Right lobe of liver (tissue), 6 donors: Measurements from ENCODE around the gene CYP4A22. TPM values are rescaled to one million over a fixed set of nuclear protein-coding genes. Genes with fewer than 3 reads are reported as not detected.

Experiments used
- ATAC-seq, 4 donors: fragments of 200-7000 bp; cut with Tn5 transposase; one replicate each; pipeline ENCODE4 v1.9.1; 2020; ENCODE audit warnings: mild to moderate bottlenecking in 4 of 4, moderate library complexity in 4 of 4
- DNase-seq, 3 donors: peaks; one replicate each; pipeline ENCODE4 v3.0.0-alpha.2; 2020
- H3K27ac ChIP-seq, 3 donors: fragments of 200-600 bp; one replicate each; pipeline ENCODE4 v1.8.0; 2022
- H3K27me3 ChIP-seq, 2 donors: fragments of 200-600 bp; one replicate each; pipeline ENCODE4 v1.8.0; 2022
- H3K36me3 ChIP-seq, 4 donors: fragments of 200-600 bp; sonication (generic) in 1 of 4; one replicate each; pipeline versions ENCODE4 v1.5.1 to v1.8.0; 2017 to 2022; ENCODE audit warnings: control low read depth in 1 of 4
- H3K4me1 ChIP-seq, 4 donors: fragments of 200-600 bp; sonication (generic) in 1 of 4; one replicate each; pipeline versions ENCODE4 v1.5.1 to v1.8.0; 2017 to 2022; ENCODE audit warnings: control low read depth in 1 of 4
- H3K4me3 ChIP-seq, 3 donors: fragments of 200-600 bp; one replicate each; pipeline ENCODE4 v1.8.0; 2022
- H3K9me3 ChIP-seq, 4 donors: fragments of 200-600 bp; sonication (generic) in 1 of 4; one replicate each; pipeline versions ENCODE4 v1.5.1 to v1.8.0; 2017 to 2022; ENCODE audit warnings: control low read depth in 1 of 4
- POLR2A ChIP-seq: fragments of 450-650 bp; IDR thresholded peaks from one replicate; pipeline ENCODE4 v1.6.1; 2017; ENCODE audit warnings: antibody characterized with exemption, mild to moderate bottlenecking
- WGBS: methylation state at CpG from one replicate; pipeline ENCODE4 v1.1.6; 2018; ENCODE audit warnings: low coverage, low lambda C conversion rate; ENCODE audit not compliant: insufficient coverage; ENCODE audit errors: missing lambda C conversion rate; 5-methylcytosine and 5-hydroxymethylcytosine counted together
- intact Hi-C, 2 donors: fragments of 100-400 bp; cut with DNase I; formaldehyde crosslinking; loops; one replicate each; pipeline versions ENCODE4 v1.11.2 to v1.14.1; 2022
- total RNA-seq, 6 experiments: library from RNA; depleted of rRNA in 2 of 6; stranded (reverse); fragments of >200 nt in 2 of 6; fragmentation: NEBNext Ultra II Directional in 3 of 6; extraction: Animal tissue kit (Norgen Biotek cat#: 25700) in 3 of 6; gene quantifications; one replicate each; pipeline versions ENCODE4 v1.1.0 to v1.2.4, GENCODE V29; 2016 to 2023
- TF ChIP-seq, protein P1 (sequence below), 4 donors: fragments of 200-600 bp in 3 of 4; fragments of 450-650 bp in 1 of 4; IDR thresholded peaks; one replicate each; pipeline versions ENCODE4 v1.5.1 to v1.8.0; 2016 to 2022; ENCODE audit warnings: antibody characterized with exemption in 4 of 4, mild to moderate bottlenecking in 2 of 4
- donor health status: DM: no; HTN: yes; CAD: no.
- donor health status: DM: no; HTN: no; CAD: no.
- donor health status: DM: no; HTN: no; CAD: no.
- donor health status: DM: no; HTN: yes; CAD: no.
- donor health status: DM: no; HTN: yes; CAD: no.

The CYP4A22 gene
- total RNA-seq, 6 experiments from 2014 or later: 17.2 to 159 (median 48.9) TPM

DNA sequence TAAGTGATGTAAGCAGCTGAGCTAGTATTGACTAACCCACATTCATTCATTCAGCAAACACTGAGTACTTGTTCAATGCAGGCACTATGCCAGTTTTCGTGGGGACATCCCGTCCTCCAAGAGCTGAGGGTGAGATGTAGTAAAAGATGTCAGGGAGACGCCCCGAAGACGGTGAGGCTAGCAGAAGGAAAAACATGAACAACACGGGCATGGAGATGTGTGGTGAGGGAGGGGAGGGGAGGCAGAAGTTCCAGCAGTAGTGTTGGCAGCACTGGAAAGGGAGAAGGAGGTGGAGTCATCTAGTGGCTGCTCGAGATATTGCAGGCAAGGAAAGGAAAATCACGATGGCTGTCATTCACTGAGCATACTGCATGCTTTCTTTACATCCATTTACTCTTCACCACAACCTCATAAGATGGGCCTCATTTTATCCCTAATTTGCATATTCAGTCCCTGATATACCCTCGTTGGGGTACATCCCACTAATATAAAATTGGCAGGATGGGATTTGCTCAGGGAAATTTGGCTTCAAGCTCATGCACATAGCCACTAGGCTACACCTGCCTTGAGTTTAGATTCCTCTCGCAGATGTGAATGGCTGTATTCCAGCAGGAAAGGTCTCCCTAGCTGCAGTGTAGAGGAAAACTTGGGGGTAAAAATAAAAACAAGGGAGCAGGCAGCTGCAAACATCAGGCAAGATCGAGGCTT is 38.1 kb downstream of the CYP4A22 start:
- DNase-seq (no peak), ATAC-seq (peak; percentile 78 to 86 (median 80))
- intact Hi-C loops: no loop called here
- no peak overlapping the region for H3K27ac ChIP-seq
- H3K27me3 ChIP-seq: no peaks in the 10 kb centered on the region
- no peak for TF ChIP-seq POLR2A
- TF ChIP-seq, protein P1, sequence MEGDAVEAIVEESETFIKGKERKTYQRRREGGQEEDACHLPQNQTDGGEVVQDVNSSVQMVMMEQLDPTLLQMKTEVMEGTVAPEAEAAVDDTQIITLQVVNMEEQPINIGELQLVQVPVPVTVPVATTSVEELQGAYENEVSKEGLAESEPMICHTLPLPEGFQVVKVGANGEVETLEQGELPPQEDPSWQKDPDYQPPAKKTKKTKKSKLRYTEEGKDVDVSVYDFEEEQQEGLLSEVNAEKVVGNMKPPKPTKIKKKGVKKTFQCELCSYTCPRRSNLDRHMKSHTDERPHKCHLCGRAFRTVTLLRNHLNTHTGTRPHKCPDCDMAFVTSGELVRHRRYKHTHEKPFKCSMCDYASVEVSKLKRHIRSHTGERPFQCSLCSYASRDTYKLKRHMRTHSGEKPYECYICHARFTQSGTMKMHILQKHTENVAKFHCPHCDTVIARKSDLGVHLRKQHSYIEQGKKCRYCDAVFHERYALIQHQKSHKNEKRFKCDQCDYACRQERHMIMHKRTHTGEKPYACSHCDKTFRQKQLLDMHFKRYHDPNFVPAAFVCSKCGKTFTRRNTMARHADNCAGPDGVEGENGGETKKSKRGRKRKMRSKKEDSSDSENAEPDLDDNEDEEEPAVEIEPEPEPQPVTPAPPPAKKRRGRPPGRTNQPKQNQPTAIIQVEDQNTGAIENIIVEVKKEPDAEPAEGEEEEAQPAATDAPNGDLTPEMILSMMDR (IDR thresholded peaks at IDR 0.05): peak; percentile 94 to 97 (median 96)
- no peaks in the 10 kb centered on the region for H3K36me3 ChIP-seq
- H3K4me1 ChIP-seq: peaks cover 0 to 3% (median 0%) of the 10 kb centered on the region in 4 donors
- H3K4me3 ChIP-seq: no peak overlapping the region
- no peaks in the 10 kb centered on the region for H3K9me3 ChIP-seq
- 10% methylated on average over 11 of the region's 11 CpGs for WGBS

DNA sequence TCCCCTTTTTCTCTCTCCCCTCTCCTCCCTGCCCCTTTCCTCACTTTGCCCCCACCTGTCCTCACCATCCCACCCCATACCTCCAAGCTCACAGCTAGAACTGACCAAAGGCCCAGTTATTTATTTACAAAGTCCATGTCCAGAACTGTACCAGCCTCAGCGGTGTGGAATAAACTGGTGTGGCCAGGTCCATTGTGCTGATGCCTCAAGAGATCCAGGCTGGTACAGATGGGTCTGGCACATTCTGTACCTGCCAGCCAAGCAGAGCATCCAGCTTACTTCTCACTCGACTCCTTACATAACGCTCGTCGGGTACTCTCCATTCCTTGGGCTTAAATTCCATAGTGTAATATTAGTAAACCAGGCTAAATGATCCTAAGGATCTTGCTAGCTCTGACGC is 40.8 kb downstream of the CYP4A22 start:
- no peak for ATAC-seq
- intact Hi-C loops: no loop called here
- H3K4me3 ChIP-seq: no peak overlapping the region
- H3K27me3 ChIP-seq: no peaks in the 10 kb centered on the region
- H3K4me1 ChIP-seq: peaks cover 0 to 3% (median 0%) of the 10 kb centered on the region in 4 donors
- 50% methylated on average over 6 of the region's 6 CpGs for WGBS
- no peaks in the 10 kb centered on the region for H3K36me3 ChIP-seq
- H3K27ac ChIP-seq: no peak overlapping the region
- DNase-seq: no peak
- no peak for TF ChIP-seq POLR2A
- TF ChIP-seq, protein P1 (IDR thresholded peaks at IDR 0.05): no peak
- no peaks in the 10 kb centered on the region for H3K9me3 ChIP-seq

DNA sequence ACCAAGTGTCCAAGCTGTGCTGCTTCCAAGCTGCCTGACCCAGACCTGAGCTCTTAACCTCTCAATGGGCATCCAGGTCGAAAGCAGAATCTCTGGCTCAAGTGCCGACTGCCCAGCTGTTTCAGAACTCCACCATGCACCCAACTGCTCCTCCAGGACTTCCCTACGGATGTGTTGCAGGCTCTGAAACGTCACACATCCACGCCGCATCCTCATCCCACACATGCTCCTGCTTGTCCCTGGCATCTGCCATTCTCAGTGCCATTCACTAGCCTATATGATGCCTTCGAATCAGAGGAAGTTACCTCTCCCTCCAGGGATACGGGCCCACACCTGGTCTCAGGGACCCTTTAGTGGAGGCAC is 41.4 kb downstream of the CYP4A22 start:
- H3K4me3 ChIP-seq: no peak overlapping the region
- H3K27me3 ChIP-seq: no peaks in the 10 kb centered on the region
- DNase-seq (no peak), ATAC-seq (no peak)
- H3K27ac ChIP-seq: no peak overlapping the region
- 79% methylated on average over 7 of the region's 8 CpGs for WGBS
- TF ChIP-seq, protein P1 (IDR thresholded peaks at IDR 0.05): no peak
- no peak for TF ChIP-seq POLR2A
- no peaks in the 10 kb centered on the region for H3K36me3 ChIP-seq
- H3K9me3 ChIP-seq: no peaks in the 10 kb centered on the region
- H3K4me1 ChIP-seq: peaks cover 0 to 3% (median 0%) of the 10 kb centered on the region in 4 donors
- intact Hi-C loops: no loop called here

DNA sequence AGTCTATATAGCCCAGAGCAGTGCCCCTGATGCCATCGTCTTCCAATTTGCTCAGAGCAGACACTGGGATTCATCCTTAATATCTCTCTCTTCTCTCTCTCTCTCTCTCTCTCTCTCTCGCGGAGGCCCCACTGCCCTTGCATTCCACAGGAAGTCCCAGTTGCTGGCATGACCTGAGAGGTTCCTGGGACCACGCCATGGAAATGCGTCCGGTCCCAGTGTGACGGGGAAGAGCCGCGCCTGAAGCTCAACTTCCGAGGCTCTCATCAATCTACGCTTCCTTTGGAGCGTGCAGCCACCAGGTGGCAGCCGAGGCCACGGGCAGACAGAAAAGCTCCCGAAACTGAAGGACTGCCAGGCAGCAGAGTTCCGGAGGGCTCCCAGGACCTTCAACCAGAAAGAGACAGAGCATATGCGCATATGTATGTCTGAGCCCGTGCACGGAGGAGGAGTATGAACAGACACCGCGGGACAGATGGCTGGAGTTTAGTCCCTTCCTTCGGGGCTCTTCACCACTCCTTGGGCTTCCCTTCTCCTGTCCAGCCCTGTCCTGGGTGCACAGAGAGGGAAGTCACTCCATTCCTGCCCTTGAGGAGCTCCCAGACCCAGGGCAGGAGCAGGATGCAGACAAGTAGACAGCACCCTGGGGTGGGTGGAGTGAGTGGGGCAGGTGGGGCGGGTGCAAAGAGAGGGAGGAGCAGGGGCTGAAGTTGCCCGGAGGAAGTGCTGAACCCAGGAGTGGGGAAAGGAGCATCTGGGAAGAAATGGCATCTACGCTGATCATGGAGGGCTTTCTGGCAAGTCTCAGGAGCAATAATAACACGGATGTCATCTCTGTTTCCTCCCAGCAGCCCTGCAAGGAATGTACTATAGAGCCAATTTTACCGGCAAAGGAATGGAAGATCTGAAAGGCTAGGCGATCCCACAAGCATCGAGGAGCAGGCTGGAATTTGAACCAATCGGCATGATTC is 42.1 kb downstream of the CYP4A22 start:
- intact Hi-C loops: no loop called here
- no peak overlapping the region for H3K27ac ChIP-seq
- TF ChIP-seq, protein P1 (IDR thresholded peaks at IDR 0.05): peak; percentile 89 to 92 (median 90)
- TF ChIP-seq POLR2A: no peak
- peaks cover 0 to 3% (median 0%) of the 10 kb centered on the region in 4 donors for H3K4me1 ChIP-seq
- DNase-seq: peak; percentile 85 to 88 (median 86)
- peak; percentile 85 to 91 (median 88) for ATAC-seq
- H3K4me3 ChIP-seq: peak overlapping the region; percentile 17 to 33 (median 17)
- 7% methylated on average over 28 of the region's 30 CpGs for WGBS
- no peaks in the 10 kb centered on the region for H3K27me3 ChIP-seq
- H3K9me3 ChIP-seq: no peaks in the 10 kb centered on the region
- H3K36me3 ChIP-seq: no peaks in the 10 kb centered on the region
